Loucy (cell line): Measurements from ENCODE around the gene GLT8D2.

Experiments
- H2AFZ ChIP-seq: fragments of 200-600 bp; sonication (generic); 2 replicates; pipeline ENCODE4 v1.6.0; 2016; ENCODE audit warnings: antibody characterized with exemption, mild to moderate bottlenecking, low read length, moderate library complexity
- H3F3A ChIP-seq: fragments of 200-600 bp; 2 replicates; pipeline ENCODE4 v1.6.0; 2016; ENCODE audit warnings: antibody characterized with exemption, low read depth, mild to moderate bottlenecking
- H3K27me3 ChIP-seq: fragments of 200-600 bp; sonication (generic); 2 replicates; pipeline ENCODE4 v1.6.1; 2014; ENCODE audit warnings: low read length, mild to moderate bottlenecking; ENCODE audit not compliant: insufficient read depth, poor library complexity, severe bottlenecking
- H3K36me3 ChIP-seq: fragments of 200-600 bp; sonication (generic); 2 replicates; pipeline ENCODE4 v1.6.1; 2016; ENCODE audit warnings: low read length; ENCODE audit not compliant: insufficient read depth
- H3K4me1 ChIP-seq: fragments of 200-600 bp; sonication (generic); 2 replicates; pipeline ENCODE4 v1.5.1; 2014; ENCODE audit warnings: low read length, mild to moderate bottlenecking; ENCODE audit not compliant: insufficient read depth, poor library complexity, severe bottlenecking
- H3K4me2 ChIP-seq: fragments of 200-600 bp; sonication (generic); 2 replicates; pipeline ENCODE4 v1.6.0; 2014; ENCODE audit warnings: antibody characterized with exemption, low read length, low read depth, mild to moderate bottlenecking; ENCODE audit not compliant: poor library complexity, severe bottlenecking
- H3K4me3 ChIP-seq: fragments of 200-600 bp; sonication (generic); 2 replicates; pipeline ENCODE4 v1.5.1; 2014; ENCODE audit warnings: low read length, mild to moderate bottlenecking, mixed read lengths; ENCODE audit not compliant: poor library complexity, severe bottlenecking
- H3K79me2 ChIP-seq: fragments of 200-600 bp; sonication (generic); 2 replicates; pipeline ENCODE4 v1.6.1; 2014; ENCODE audit warnings: low read length; ENCODE audit not compliant: insufficient read depth
- H3K9ac ChIP-seq: fragments of 200-600 bp; sonication (generic); 2 replicates; pipeline ENCODE4 v1.6.0; 2014; ENCODE audit warnings: mild to moderate bottlenecking, low read depth, low read length, moderate library complexity; ENCODE audit not compliant: poor library complexity, severe bottlenecking
- H3K9me2 ChIP-seq: fragments of 200-600 bp; sonication (generic); replicated peaks from 2 replicates; pipeline ENCODE4 v1.6.1; 2016; ENCODE audit warnings: low read depth, low read length, mixed read lengths
- H3K9me3 ChIP-seq: fragments of 200-600 bp; sonication (generic); 2 replicates; pipeline ENCODE4 v1.6.1; 2014; ENCODE audit warnings: mild to moderate bottlenecking, antibody characterized with exemption, low read length, low read depth; ENCODE audit not compliant: insufficient read depth
- H4K20me1 ChIP-seq: fragments of 200-600 bp; sonication (generic); 2 replicates; pipeline ENCODE4 v1.6.0; 2014; ENCODE audit warnings: antibody characterized with exemption, low read length, mild to moderate bottlenecking; ENCODE audit not compliant: insufficient read depth, poor library complexity, severe bottlenecking
- CTCF ChIP-seq: fragments of 200-600 bp; sonication (generic); conservative IDR thresholded peaks from 2 replicates; pipeline ENCODE4 v1.5.1; 2014; ENCODE audit warnings: mild to moderate bottlenecking, antibody characterized with exemption, low read length
- EZH2phosphoT487 ChIP-seq: fragments of 200-600 bp; IDR thresholded peaks from 2 replicates; pipeline ENCODE4 v1.6.1; 2018; ENCODE audit warnings: antibody characterized with exemption, mild to moderate bottlenecking, moderate library complexity, borderline replicate concordance

GLT8D2 gene

GRCh38 chr12:103960616-103961227, 89.3 kb downstream of the GLT8D2 start:
- Histone ChIP-seq H3K4me3 (no peak overlapping the region), H3K9ac (no peak overlapping the region), H3F3A (peaks cover 8% of the 10 kb centered on the region; the same call in 1 of the 2 replicates), H3K36me3 (no peaks in the 10 kb centered on the region), H3K9me2 (no peaks in the 10 kb centered on the region), H3K79me2 (peaks cover 36% of the 10 kb centered on the region), H3K4me2 (no peak overlapping the region), H4K20me1 (no peaks in the 10 kb centered on the region), H3K4me1 (peaks cover 19% of the 10 kb centered on the region), H3K9me3 (no peaks in the 10 kb centered on the region), H3K27me3 (no peaks in the 10 kb centered on the region), H2AFZ (no peak overlapping the region)
- no peak for TF ChIP-seq CTCF
- TF ChIP-seq EZH2phosphoT487 = no peak

GRCh38 chr12:103958621-103959020, 91.4 kb downstream of the GLT8D2 start:
- Histone ChIP-seq H3K4me2 (no peak overlapping the region), H3K79me2 (peaks cover 38% of the 10 kb centered on the region), H3K4me3 (no peak overlapping the region), H3K9ac (no peak overlapping the region), H3K27me3 (no peaks in the 10 kb centered on the region), H3F3A (peaks cover 8% of the 10 kb centered on the region; the same call in 1 of the 2 replicates), H3K9me2 (no peaks in the 10 kb centered on the region), H4K20me1 (no peaks in the 10 kb centered on the region), H2AFZ (no peak overlapping the region), H3K9me3 (no peaks in the 10 kb centered on the region), H3K36me3 (peaks cover 10% of the 10 kb centered on the region; the same call in 1 of the 2 replicates), H3K4me1 (peaks cover 17% of the 10 kb centered on the region)
- no peak for TF ChIP-seq CTCF
- no peak for TF ChIP-seq EZH2phosphoT487

- peak overlapping the region; percentile 76 for H3K9ac ChIP-seq
- peaks cover 17% of the 10 kb centered on the region; the same call in 1 of the 2 replicates for H3K36me3 ChIP-seq
- H3K27me3 ChIP-seq = no peaks in the 10 kb centered on the region
- H2AFZ ChIP-seq = peak overlapping the region; percentile 97
- H4K20me1 ChIP-seq = no peaks in the 10 kb centered on the region
- H3K9me3 ChIP-seq = no peaks in the 10 kb centered on the region
- H3K4me2 ChIP-seq = peak overlapping the region; percentile 83
- peaks cover 41% of the 10 kb centered on the region for H3K79me2 ChIP-seq
- H3F3A ChIP-seq = peaks cover 8% of the 10 kb centered on the region; the same call in 1 of the 2 replicates
- no peak for TF ChIP-seq CTCF
- no peak for TF ChIP-seq EZH2phosphoT487
- H3K4me1 ChIP-seq = peaks cover 13% of the 10 kb centered on the region
- H3K4me3 ChIP-seq = peak overlapping the region; percentile 79
- no peaks in the 10 kb centered on the region for H3K9me2 ChIP-seq
These were observed 92.1 kb downstream of the GLT8D2 start for GRCh38 chr12:103957865-103958388.
